GM19397 (cell line): ENCODE results near the gene LGR6.
"Not testable (repeated sequence)": the region's sequence is repeated elsewhere in the genome, so short reads cannot be mapped to it uniquely, and the experiment has no call there.

Source experiments
- ATAC-seq: cut with Tn5 transposase; IDR thresholded peaks from one replicate; pipeline ENCODE4 v1.9.1; 2021; ENCODE audit warnings: mild to moderate bottlenecking, moderate library complexity; ENCODE audit not compliant: unreplicated experiment

Gene LGR6

GRCh38 chr1:202193614-202194327 is at the start of gene LGR6:
TSS of gene LGR6 (plus strand) at chr1:202193799. CDS start at chr1:202193990, 191 bp downstream.
- ATAC-seq, result no peak

DNA sequence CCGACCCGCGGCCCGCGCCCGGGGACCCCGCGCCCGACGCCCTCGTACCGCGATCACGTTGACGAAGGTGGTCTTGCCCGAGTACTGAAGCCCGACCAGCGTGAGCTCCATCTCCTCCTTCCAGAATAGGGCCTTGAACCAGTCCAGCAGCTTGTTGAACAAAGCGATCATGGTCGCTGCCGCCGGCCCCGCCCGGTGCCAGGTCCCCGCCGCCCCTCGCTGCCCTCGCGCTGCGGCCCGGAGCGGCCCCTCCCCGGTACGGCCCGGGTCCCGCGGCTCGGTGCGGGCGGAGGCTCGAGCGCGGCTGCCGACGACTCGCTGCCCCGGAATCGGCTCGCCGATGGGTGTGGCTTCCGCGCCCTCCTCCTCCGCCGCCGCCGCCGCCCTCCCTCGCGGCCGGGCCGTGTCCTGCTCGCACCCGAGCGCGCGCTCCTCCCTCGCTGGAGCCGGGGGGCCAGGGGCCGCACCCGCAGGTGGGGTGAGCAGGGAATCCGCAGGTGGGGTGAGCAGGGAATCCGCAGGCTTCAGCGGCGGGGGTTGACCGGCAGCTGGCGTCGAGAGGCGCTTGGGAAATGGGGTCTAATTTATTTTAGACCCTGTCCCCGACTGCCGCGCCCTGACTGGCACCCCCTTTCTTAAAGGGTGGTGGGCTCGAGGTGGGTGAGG is 49.1 kb upstream of the LGR6 start, which contains the start of gene ARL8A:
ARL8A (minus strand) TSS at position 336 of the 666 bp plus-strand sequence; CDS start at position 171, 165 bp downstream.
- peak; percentile 62 for ATAC-seq

DNA sequence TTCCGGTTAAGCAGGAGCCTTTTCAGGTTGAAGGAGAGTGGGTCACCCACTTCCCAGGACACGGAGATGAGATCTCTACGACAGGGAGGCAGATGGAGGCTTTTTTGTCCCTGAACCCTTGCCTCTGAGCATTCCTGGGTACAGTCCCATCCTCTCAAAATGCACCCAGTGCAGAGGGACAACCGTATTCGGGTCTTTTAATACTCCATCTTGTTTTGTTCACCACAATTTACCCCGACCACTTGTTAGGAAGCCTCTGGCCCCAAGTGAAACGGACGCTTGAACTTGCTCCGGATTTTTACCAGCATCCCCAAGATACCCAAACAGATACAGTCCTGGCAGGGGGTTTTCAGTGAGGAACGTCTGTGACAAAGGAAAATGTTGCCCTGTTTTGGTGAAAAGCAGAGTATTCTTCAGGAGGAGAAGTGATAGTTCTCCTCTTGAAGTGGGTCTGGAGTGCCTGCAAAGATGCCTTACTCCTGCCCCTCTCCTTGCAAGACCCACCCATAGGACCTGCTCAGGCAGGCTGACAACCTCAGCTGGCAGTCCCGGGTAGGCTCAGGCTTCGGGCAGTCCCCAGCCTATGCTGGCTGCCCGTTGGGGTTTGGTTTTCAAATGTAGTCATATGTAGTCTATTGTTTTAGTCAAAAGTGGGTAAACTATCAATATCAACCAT is 48.4 kb upstream of the LGR6 start:
- no peak for ATAC-seq

- not testable (repeated sequence) for ATAC-seq
These were observed 47.9 kb upstream of the LGR6 start for GRCh38 chr1:202145744-202146140.

- no peak for ATAC-seq
These were observed 47.3 kb upstream of the LGR6 start for GRCh38 chr1:202146279-202146678.

GRCh38 chr1:202146993-202147392 is 46.6 kb upstream of the LGR6 start:
- no peak for ATAC-seq

- ATAC-seq, result no peak
These were observed 45.2 kb upstream of the LGR6 start for GRCh38 chr1:202148391-202148790.

DNA sequence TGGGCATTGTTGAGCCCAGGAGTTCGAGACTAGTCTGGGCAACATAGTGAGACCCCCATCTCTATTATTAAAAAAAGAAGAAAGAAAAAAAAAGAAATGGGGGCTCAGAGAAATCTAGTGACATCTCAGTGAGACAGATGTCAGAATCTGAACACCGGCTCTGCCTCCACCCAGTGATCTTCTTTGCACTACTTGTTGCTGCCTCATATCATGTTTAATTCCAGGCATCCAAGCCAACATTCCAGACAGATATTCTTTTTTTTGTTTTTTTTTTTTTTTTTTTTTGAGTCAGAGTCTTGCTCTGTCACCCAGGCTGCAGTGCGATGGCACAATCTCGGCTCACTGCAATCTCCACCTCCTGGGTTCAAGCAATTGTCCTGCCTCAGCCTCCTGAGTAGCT is 44.0 kb upstream of the LGR6 start:
- no peak for ATAC-seq

DNA sequence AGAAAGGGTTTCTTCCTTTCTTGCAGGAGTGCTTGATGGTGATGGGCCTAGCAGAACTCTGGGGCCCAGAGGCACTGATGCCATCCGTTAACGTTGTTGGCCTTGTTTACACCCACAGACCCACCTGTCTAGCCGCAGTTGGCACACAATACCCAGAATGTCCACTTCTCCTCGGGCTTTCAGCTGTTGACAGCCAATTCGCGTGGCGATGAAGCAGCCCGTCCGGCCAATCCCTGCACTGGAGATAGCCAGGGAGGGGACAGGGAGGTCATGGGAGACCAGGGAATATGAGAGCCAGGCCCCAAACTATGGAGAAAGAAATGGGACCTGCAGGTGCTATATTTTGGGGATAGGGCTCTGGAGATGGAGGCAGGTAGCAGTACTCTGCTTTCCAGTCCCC is 43.4 kb upstream of the LGR6 start:
- ATAC-seq, result no peak

GRCh38 chr1:202150602-202151001 is 43.0 kb upstream of the LGR6 start:
- ATAC-seq, result no peak

DNA sequence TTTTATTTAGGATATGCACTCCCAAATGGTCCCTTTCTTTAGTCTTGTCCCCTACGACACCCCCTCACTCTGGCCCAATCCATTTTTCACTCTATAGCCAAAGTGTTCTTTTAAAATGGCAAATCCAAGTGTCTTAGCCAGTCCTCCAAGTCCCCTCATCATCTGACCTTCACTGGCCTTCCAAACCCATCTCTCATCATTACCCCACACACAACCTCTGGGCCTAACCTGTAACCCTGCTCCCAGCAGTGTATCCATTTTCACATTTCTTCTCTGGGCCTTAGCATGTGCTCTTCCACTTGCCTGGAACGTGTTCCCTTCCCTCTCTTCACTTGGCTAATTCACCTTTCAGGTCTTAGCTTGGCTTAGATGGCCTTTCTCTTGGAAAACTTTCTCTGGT is 42.6 kb upstream of the LGR6 start:
- ATAC-seq, result no peak

- ATAC-seq, result no peak
These were observed 41.2 kb upstream of the LGR6 start for GRCh38 chr1:202152399-202152798.

DNA sequence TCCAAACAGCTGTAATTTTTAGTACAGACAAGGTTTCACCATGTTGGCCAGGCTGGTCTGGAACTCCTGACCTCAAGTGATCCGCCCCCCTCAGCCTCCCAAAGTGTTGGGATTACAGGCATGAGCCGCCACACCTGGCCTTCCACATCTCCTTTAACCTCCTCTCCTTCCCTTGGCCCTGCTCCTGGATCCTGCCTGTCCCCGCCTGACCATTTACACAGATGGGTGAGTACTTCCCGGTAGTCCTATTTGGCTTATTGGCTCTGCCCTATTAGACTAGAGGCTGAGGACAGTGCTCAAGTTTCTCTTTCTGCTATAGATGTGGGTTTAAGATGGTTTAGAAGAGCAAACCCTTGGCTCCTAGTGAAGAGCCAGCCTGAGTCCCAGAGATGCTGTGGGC is 40.3 kb upstream of the LGR6 start:
- no peak for ATAC-seq

- no peak for ATAC-seq
These were observed 39.3 kb upstream of the LGR6 start for GRCh38 chr1:202154148-202154765.

- no peak for ATAC-seq
These were observed 38.7 kb upstream of the LGR6 start for GRCh38 chr1:202154766-202155477.

DNA sequence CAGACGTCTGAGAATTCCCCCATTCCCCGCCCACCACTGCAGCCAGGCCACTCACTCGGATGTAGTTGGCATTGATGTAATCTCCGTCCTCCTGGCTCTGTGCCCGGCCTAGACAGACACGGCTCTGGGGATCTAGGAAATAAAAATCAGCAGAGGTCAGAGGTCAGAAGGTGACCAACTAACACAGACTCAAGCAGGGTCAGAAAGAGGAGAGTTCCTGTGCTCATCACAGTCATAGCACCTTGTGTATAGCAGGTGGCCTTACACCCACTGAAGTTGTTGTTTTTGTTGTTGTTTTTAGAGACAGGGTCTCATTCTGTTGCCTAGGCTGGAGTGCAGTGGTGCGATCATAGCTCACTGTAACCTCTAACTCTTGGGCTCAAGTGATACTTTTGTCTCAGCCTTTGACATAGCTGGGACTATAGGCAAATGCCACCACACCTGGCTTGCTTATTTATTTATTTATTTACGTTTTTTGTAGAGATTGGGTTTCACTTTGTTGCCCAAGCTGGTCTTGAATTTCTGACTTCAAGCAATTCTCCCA is 38.0 kb upstream of the LGR6 start:
- ATAC-seq, result no peak

DNA sequence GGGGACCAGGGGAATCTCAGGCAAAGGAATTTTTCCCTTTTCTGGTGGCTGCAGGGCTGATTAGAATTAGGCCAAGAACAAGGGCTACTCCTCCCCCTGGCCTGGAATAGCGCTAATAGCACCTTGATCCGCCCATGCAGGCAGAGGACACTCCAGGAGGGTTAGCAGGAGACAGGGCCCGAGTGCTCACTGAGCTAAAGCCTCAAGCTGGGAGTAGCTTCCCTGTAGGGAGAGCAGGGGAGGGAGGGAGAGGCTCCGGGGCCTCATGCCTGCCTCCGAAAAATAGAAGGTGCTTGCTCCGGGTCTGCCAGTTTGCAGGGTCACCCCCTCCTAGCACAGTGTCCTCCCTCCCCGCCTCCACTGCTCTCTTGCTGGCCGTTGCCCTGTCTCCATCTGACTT is 37.0 kb upstream of the LGR6 start:
- no peak for ATAC-seq

GRCh38 chr1:202157945-202158344 is 35.7 kb upstream of the LGR6 start:
- ATAC-seq, result no peak

DNA sequence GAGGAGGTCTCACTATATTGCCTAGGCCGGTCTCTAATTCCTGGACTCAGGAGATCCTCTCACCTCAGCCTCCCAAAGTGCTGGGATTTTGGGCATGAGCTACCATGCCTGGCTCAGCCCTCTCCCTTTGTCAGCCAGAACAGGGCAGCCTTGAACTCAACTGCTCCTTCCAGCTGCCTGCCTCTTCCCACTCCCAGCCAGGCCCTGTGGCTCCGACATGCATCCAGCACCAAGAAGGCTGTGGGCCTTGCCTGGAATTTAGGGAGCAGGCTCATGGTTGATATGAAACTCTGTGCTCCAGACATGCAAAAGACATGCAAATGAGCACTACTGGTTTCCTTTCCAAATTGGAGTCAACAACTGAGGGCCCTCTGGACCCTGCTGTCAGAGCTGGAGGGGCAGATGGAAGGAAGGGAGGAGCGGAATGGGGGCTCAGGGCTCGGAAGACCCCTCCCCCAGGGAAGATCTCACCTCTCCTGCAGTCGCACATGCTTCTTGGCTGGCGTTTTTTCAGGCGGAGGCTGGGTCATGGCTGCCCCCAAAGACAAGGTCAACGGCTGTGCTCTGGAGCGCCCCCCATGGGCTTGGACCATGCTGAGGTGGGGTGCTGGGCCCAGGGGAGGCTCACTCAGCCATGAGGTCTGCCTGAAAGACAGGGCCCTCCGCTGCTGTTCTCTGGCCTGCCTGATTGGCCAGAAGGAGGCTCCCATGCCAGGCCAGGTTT is 34.6 kb upstream of the LGR6 start:
- ATAC-seq, result no peak
